ENCODE measurements around the gene NRG3.

- TF ChIP-seq CTCF (conservative IDR thresholded peaks at IDR 0.05 in 1 of 2, IDR thresholded peaks at IDR 0.05 in 1 of 2; ENCODE audit: low read depth in 1 of 2, low read length in 2 of 2): no peak
- TF ChIP-seq EZH2 (IDR thresholded peaks at IDR 0.05; ENCODE audit: low read length, missing control alignments): no peak
These were observed 884.1 kb downstream of the NRG3 start for GRCh38 chr10:82759050-82759449.

Measured in fibroblast of lung (primary cell).